Middle frontal gyrus (tissue), 1 donor: Measurements from ENCODE around the gene BZW2.

Source experiments
- DNase-seq: peaks from one replicate; pipeline ENCODE4 v3.0.0-alpha.2; 2015; ENCODE audit warnings: low spot score; ENCODE audit errors: extremely low spot score

The BZW2 gene

DNA sequence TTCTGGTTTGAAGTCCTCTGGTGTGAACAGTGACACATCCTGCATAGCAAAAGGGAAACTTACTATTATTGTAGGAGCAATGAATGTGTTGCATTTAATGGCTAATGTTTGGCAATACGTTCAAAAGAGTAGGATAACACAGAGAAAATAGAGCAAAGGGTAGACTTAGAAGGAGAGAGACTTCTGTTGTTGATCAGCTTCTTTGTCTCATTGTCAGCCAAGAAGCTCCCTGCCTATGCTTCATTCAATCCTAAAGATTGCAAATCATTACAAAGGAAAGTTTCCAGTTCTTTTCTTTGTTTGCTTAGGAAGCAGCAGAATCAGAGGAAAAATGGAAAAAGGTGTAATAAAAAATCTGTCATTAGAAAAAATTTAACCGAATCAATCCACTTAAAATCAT is 99.7 kb downstream of the BZW2 start:
- no peak for DNase-seq

DNA sequence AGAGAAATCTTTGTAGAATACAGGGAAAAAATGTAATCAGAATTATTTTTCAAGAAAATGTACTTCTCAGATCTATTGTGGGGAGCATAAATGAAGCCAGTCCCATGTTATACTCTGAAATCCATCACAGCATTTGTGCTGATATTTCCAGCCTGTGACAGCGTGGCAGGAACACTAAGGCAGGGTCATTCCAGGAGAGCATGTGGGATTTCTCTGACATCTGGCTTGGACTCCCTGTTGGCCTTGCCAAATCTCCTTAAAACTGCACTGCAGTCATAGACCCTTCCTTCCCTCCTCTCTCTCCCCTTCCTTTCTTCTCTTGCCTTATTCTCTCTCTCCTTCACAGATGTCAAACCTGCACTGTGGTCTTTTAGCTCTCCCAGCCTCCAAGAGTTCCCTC is 101.1 kb downstream of the BZW2 start:
- DNase-seq: no peak

DNA sequence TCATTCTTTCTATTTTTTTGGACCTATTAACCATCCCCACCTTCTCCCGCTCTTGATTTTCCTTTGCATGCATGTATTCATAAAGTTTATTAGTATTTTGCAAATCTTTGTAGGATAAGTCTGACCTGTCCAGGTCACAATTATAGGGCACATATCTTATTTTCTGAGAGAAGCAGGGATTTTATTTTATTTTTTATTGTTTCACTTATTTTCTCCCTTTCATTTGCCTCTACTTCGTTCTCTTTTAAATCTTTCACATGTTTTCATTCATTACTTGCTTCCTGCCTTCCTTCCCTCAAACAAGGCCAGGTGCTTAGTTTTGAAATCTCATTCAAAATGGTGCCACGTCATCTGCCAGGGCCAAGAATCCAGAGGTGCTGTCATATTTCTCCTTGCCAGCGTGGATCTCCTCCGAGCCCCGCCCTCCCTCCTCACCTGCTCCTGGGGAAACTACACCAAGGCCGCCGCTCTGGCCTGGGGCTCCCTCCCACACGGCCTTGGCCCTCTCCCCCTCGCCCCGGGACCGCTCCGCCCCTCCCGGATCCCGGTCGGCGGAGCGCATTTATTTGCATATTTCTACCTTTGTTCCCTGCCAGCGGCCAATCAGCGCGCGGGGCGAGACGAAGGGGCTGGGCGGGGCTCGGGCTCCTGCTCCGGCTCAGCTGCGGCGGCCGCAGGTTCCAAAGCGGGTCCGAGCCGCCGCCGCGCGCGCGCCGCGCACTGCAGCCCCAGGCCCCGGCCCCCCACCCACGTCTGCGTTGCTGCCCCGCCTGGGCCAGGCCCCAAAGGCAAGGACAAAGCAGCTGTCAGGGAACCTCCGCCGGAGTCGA is 107.3 kb downstream of the BZW2 start, which contains the start of gene TSPAN13:
Gene TSPAN13, plus strand, starts transcription at position 654 of the 830 bp plus-strand sequence. CDS start 213 bp downstream, outside the sequence.
- no peak for DNase-seq

DNA sequence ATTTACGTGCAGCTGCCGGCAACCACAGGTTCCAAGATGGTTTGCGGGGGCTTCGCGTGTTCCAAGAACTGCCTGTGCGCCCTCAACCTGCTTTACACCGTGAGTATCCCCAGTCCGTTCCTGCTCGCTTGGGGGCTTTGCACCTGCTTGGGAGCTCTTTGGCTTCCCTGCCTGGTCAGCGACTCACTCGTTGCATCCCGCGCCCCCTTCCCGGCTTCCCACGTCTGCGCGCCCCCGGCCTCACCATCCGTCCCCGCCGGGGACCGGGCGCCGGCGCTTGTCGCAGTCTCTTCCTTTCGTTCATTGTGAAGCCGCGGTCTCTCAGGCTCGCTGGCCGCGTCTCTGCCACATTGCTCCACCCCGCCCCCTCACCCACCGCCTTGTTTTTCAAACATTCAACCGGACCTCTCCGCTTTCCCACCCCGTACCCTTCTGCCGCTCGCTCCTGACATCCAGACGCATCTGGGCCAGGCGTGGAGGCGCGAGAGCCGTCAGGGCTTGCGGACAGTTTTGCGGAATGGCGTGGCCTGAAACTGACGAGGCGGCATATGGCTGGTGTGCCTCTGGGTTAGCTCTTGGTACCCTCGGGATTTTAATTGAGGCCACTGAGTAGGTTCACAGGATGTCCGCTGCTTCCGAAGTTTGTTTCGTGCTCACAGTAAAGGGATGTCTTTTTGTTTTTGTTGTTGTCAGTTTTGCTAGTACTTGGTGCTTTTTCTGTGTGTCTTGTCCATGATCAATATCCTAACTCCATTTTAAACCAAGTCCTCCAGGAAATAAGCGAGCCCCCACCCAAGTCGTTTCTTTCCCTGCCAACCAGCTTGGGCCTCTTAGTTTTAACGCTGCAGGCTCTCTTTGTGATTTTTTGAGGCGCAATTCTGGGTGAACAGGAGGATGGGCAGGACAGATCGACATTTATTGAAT is 108.2 kb downstream of the BZW2 start:
- DNase-seq: no peak

DNA sequence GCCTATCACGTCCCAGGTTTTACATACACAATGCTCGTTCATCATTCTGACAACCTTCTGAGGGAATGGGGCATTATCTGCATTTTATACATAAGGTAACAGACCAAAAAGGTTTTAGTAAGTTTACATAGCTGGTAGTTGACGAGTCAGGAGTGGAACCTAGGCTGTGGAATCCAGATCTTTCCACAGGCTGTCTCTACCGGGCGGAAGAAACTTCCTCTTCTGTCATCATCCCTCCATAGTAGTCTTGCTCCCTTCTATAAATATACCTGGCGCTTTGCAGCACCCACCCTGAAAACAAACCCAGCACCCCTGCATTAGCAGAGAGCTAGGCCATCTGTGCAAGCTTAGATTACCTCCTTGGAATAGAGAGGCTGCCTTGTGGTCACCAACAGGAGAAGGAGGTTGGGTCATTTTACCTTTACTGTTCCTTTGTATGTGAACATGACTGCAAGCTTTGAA is 108.9 kb downstream of the BZW2 start:
- no peak for DNase-seq

DNA sequence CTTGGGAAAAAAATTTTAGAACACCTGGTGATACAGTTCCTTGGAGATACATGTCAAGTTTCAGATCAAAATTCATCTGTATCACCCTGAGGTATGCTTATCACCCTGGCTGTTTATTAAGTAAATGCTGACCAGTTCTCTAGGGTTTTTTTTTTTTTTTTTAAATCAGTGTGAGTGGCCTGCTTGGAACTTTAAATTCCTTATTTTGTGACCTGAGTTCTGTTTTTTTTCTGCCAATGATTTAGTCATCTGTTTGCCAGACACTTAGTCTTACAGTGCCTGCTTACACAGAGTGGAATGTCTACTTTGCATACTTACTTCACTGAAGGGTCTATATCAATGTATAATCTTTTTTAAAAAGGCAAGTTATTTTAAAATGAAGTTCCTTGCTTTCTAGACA is 109.4 kb downstream of the BZW2 start:
- DNase-seq: no peak
